22Rv1 (cell line): Measurements from ENCODE around the gene TWF1.

Experiments
- CTCF ChIP-seq: fragments of 450-650 bp; IDR thresholded peaks from 2 replicates; pipeline ENCODE4 v1.5.1; 2017; ENCODE audit warnings: mild to moderate bottlenecking
- ZFX ChIP-seq: fragments of 450-650 bp; IDR thresholded peaks from 2 replicates; pipeline ENCODE4 v1.6.1; 2017; ENCODE audit warnings: antibody characterized with exemption, borderline replicate concordance

GRCh38 chr12:43835264-43835655, 29.1 kb upstream of the TWF1 start:
- TF ChIP-seq CTCF (no peak), ZFX (no peak)
